GM12878 (cell line): Measurements from ENCODE around the gene ZNF695. TPM values are rescaled to one million over a fixed set of nuclear protein-coding genes. Genes with fewer than 3 reads are reported as not detected.

Experiments
- ATAC-seq: fragments of 200-7000 bp; cut with Tn5 transposase; 3 replicates; pipeline ENCODE4 v1.9.1; 2020; ENCODE audit warnings: mild to moderate bottlenecking, moderate library complexity
- BruUV-seq: library from RNA; stranded (reverse); fragments of 400-500 nt; replicated peaks from 2 replicates; lab custom pipeline; 2021; lab: Mats Ljungman, UMichigan
- CTCF ChIA-PET: fragments of 300-600 bp; sonication (Branson Sonifier 250); formaldehyde crosslinking; extraction: SDS; loops from one replicate; lab custom pipeline; 2021; ENCODE audit warnings: inconsistent platforms; lab: Yijun Ruan, JAX
- POLR2A ChIA-PET: fragments of 350-600 bp; formaldehyde crosslinking; extraction: SDS; loops from one replicate; lab custom pipeline; 2021; ENCODE audit warnings: inconsistent platforms; lab: Charles Lee
- RAD21 ChIA-PET: fragments of 300-600 bp; sonication (Branson Sonifier 250); formaldehyde crosslinking; loops from one replicate; lab custom pipeline; 2023; ENCODE audit warnings: antibody characterized with exemption; ENCODE audit not compliant: unreplicated experiment; lab: Charles Lee
- SMC1A ChIA-PET: fragments of 300-600 bp; sonication (Branson Sonifier 250); formaldehyde crosslinking; loops from one replicate; lab custom pipeline; 2023; ENCODE audit not compliant: unreplicated experiment, uncharacterized antibody; lab: Charles Lee
- DNase-seq: peaks from one replicate; pipeline ENCODE4 v3.0.0-alpha.2; 2011; ENCODE audit warnings: low read depth, low spot score
- FAIRE-seq: peaks from 3 replicates; lab custom pipeline; 2011; peaks lifted over from hg19 to GRCh38; lab: Jason Lieb, UNC
- H2AFZ ChIP-seq: 2 replicates; pipeline ENCODE4 v1.6.0; 2011; ENCODE audit warnings: low read depth, low read length, control low read depth; ENCODE audit not compliant: control insufficient read depth
- H3K27ac ChIP-seq: 2 replicates; pipeline ENCODE4 v1.5.1; 2011; ENCODE audit warnings: control low read depth; ENCODE audit not compliant: control insufficient read depth, insufficient read depth
- H3K27me3 ChIP-seq, 2 experiments: replicated peaks in 1 of 2; 2 replicates each; pipeline versions ENCODE4 v1.6.0 to v1.6.1; 2011; ENCODE audit warnings: low read length in 1 of 2; ENCODE audit not compliant: control insufficient read depth in 2 of 2, insufficient read depth in 2 of 2
- H3K36me3 ChIP-seq, 2 experiments: 2 replicates each; pipeline ENCODE4 v1.5.1; 2011; ENCODE audit warnings: low read length in 1 of 2; ENCODE audit not compliant: control insufficient read depth in 2 of 2, insufficient read depth in 2 of 2
- H3K4me1 ChIP-seq: 2 replicates; pipeline ENCODE4 v1.6.1; 2011; ENCODE audit warnings: mild to moderate bottlenecking, low read length, moderate library complexity, mixed read lengths; ENCODE audit not compliant: control insufficient read depth, insufficient read depth
- H3K4me2 ChIP-seq: 2 replicates; pipeline ENCODE4 v1.6.0; 2011; ENCODE audit warnings: control low read depth; ENCODE audit not compliant: control insufficient read depth, insufficient read depth
- H3K4me3 ChIP-seq: fragments of 200-600 bp; sonication (generic); 2 replicates; pipeline ENCODE4 v1.5.1; 2016
- H3K79me2 ChIP-seq: 2 replicates; pipeline ENCODE4 v1.6.0; 2011; ENCODE audit warnings: low read length; ENCODE audit not compliant: control insufficient read depth, insufficient read depth
- H3K9ac ChIP-seq: 2 replicates; pipeline ENCODE4 v1.8.0; 2011; ENCODE audit warnings: low read length, control low read depth, mixed read lengths; ENCODE audit not compliant: control insufficient read depth, insufficient read depth
- H3K9me3 ChIP-seq: replicated peaks from 3 replicates; pipeline ENCODE4 v1.5.1; 2011; ENCODE audit warnings: mild to moderate bottlenecking, low read length; ENCODE audit not compliant: control insufficient read depth, insufficient read depth
- H4K20me1 ChIP-seq: 2 replicates; pipeline ENCODE4 v1.6.0; 2011; ENCODE audit not compliant: control insufficient read depth, insufficient read depth
- CBX3 ChIP-seq: fragments of 200-600 bp; sonication (generic); IDR thresholded peaks from 2 replicates; pipeline ENCODE4 v1.6.1; 2016; ENCODE audit warnings: low read depth, borderline replicate concordance
- EGR1 ChIP-seq, 2 experiments: IDR thresholded peaks; 1 replicate in 1 of 2; 2 replicates in 1 of 2; pipeline ENCODE4 v1.6.1; 2011 to 2012; ENCODE audit warnings: low read depth in 2 of 2, low read length in 2 of 2, borderline replicate concordance in 1 of 2, mild to moderate bottlenecking in 1 of 2, moderate library complexity in 1 of 2
- FOXM1 ChIP-seq: IDR thresholded peaks from 2 replicates; pipeline ENCODE4 v1.6.1; 2012; ENCODE audit warnings: low read depth, mild to moderate bottlenecking, inconsistent platforms, low read length, moderate library complexity
- HCFC1 ChIP-seq: fragments of 150-350 bp; IDR thresholded peaks from 2 replicates; pipeline ENCODE4 v1.6.1; 2014; ENCODE audit warnings: low read length
- MTA2 ChIP-seq: fragments of 450-650 bp; IDR thresholded peaks from 2 replicates; pipeline ENCODE4 v1.6.1; 2016; ENCODE audit warnings: low read depth, mild to moderate bottlenecking, moderate library complexity
- MXI1 ChIP-seq: fragments of 150-350 bp; IDR thresholded peaks from 2 replicates; pipeline ENCODE4 v1.6.1; 2011; ENCODE audit warnings: low read depth, mild to moderate bottlenecking, inconsistent platforms, low read length, improper control_type of control experiment
- POLR2A ChIP-seq: IDR thresholded peaks from 2 replicates; pipeline ENCODE4 v1.6.1; 2011; ENCODE audit warnings: low read depth, mild to moderate bottlenecking, low read length
- PRDM15 ChIP-seq: fragments of 450-650 bp; formaldehyde crosslinking; IDR thresholded peaks from 2 replicates; pipeline ENCODE4 v1.4.0; 2020; ENCODE audit warnings: mild to moderate bottlenecking, moderate library complexity
- SMAD1 ChIP-seq: fragments of 450-650 bp; IDR thresholded peaks from 2 replicates; pipeline ENCODE4 v1.6.1; 2018; ENCODE audit warnings: mild to moderate bottlenecking, low read depth; ENCODE audit not compliant: partially characterized antibody
- TCF7 ChIP-seq: IDR thresholded peaks from 2 replicates; pipeline ENCODE4 v1.6.1; 2014; ENCODE audit warnings: antibody characterized with exemption, borderline replicate concordance
- ZBTB40 ChIP-seq: fragments of 450-650 bp; IDR thresholded peaks from 2 replicates; pipeline ENCODE4 v1.6.1; 2016; ENCODE audit warnings: mild to moderate bottlenecking, moderate library complexity, borderline replicate concordance
- ZNF24 ChIP-seq: fragments of 450-650 bp; IDR thresholded peaks from 2 replicates; pipeline ENCODE4 v1.6.1; 2017; ENCODE audit warnings: antibody characterized with exemption, mild to moderate bottlenecking
- ZNF592 ChIP-seq: fragments of 450-650 bp; IDR thresholded peaks from 2 replicates; pipeline ENCODE4 v1.6.1; 2017; ENCODE audit warnings: mild to moderate bottlenecking, moderate library complexity
- WGBS: methylation state at CpG from one replicate; pipeline ENCODE4 v1.1.6; 2016; ENCODE audit warnings: low lambda C conversion rate; ENCODE audit not compliant: insufficient replicate concordance, insufficient coverage; ENCODE audit errors: missing lambda C conversion rate; 5-methylcytosine and 5-hydroxymethylcytosine counted together
- in situ Hi-C: fragments of 300-500 bp; cut with MboI; formaldehyde crosslinking; loops from 9 replicates; pipeline ENCODE4 v1.14.3; 2018; ENCODE audit warnings: mixed read lengths
- intact Hi-C: fragments of 100-400 bp; cut with micrococcal nuclease; formaldehyde crosslinking; loops from one replicate; pipeline ENCODE4 v1.14.2; 2022; ENCODE audit not compliant: unreplicated experiment
- polyA plus RNA-seq, 11 experiments: library from polyadenylated mRNA; depleted of rRNA in 4 of 11; unstranded in 6 of 11; stranded (reverse) in 5 of 11; fragments of >200 nt; fragmentation: Nextera tagmentation in 4 of 11; fragmentation: Illumina TruSeq in 1 of 11; extraction: Ambion mirVana in 4 of 11; extraction: Trizol in 1 of 11; gene quantifications; 1 replicate in 1 of 11; 2 replicates in 10 of 11; pipeline versions ENCODE4 v1.2.1 to v1.2.3, GENCODE V29; 2011 to 2016; ENCODE audit warnings: inconsistent platforms in 2 of 11, missing spikeins in 2 of 11, low read depth in 1 of 11
- total RNA-seq, 4 experiments: library from RNA; depleted of rRNA in 3 of 4; stranded (reverse); fragments of >200 nt in 3 of 4; fragmentation: Illumina TruSeq in 1 of 4; extraction: Trizol in 1 of 4; gene quantifications; 2 replicates each; pipeline versions ENCODE4 v1.2.1 to v1.2.3, GENCODE V29; 2013 to 2021

Gene ZNF695
- total and polyA plus RNA-seq, 10 of the 15 experiments (the other 5 are each of a cell fraction or from before 2014, with no cell fraction given), result 0.04 to 1.8 (median 1.2) TPM

DNA sequence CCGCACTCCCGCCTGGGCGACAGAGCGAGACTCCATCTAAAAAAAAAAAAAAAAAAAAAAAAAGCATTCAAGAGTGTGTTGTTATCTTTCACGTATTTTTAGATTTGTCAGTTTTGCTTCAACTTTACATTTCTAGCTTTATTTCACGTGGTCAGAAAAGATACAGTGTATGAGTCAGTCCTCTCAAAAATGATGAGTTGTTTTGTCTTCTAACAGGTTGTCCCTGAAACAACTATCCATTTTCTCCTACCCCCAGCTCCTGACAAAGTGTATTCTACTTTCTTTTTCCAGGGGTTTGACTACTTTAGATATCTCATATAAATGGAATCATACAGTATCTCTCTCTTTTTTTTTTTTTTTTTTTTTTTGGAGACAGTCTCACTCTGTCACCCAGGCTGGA is 5.5 kb upstream of the ZNF695 start:
- no peak overlapping the region for H3K27ac ChIP-seq
- no peak overlapping the region for H2AFZ ChIP-seq
- TF ChIP-seq PRDM15 (CRISPR knock-in tag) (no peak), ZNF592 (no peak), CBX3 (no peak), ZNF24 (no peak), FOXM1 (no peak), MTA2 (no peak), HCFC1 (no peak), SMAD1 (no peak), EGR1 (IDR thresholded peaks at IDR 0.05; ENCODE audit: borderline replicate concordance in 1 of 2, low read depth in 2 of 2, low read length in 2 of 2) (no peak), MXI1 (no peak), TCF7 (no peak), ZBTB40 (no peak), POLR2A (no peak)
- no peaks in the 10 kb centered on the region for H3K79me2 ChIP-seq
- intact Hi-C loops (no loop called here), in situ Hi-C loops (no loop called here)
- SMC1A ChIA-PET, result no interaction called here
- no peaks in the 10 kb centered on the region for H3K4me1 ChIP-seq
- BruUV-seq, result no TSS peak
- FAIRE-seq (no peak), DNase-seq (no peak), ATAC-seq (no peak)
- H3K9me3 ChIP-seq, result no peaks in the 10 kb centered on the region; the same call in 1 of the 3 replicates
- H4K20me1 ChIP-seq, result no peaks in the 10 kb centered on the region
- no peak overlapping the region for H3K4me3 ChIP-seq
- H3K27me3 ChIP-seq, result no peaks in the 10 kb centered on the region
- no peak overlapping the region for H3K4me2 ChIP-seq
- WGBS, result 57% methylated on average over 2 of the region's 6 CpGs
- CTCF ChIA-PET, result no interaction called here
- no peak overlapping the region for H3K9ac ChIP-seq
- POLR2A ChIA-PET, result no interaction called here
- no peaks in the 10 kb centered on the region for H3K36me3 ChIP-seq
- RAD21 ChIA-PET, result no interaction called here
